RWPE2 (cell line): Measurements from ENCODE around the gene SLC44A3.

Experiments used
- ATAC-seq: fragments of 200-7000 bp; cut with Tn5 transposase; 3 replicates; pipeline ENCODE4 v1.9.1; 2021; ENCODE audit warnings: low read depth
- DNase-seq: peaks from one replicate; pipeline ENCODE4 v3.0.0-alpha.2; 2020; ENCODE audit warnings: low spot score
- H3K27ac ChIP-seq: fragments of 450-650 bp; 2 replicates; pipeline ENCODE4 v1.5.1; 2017; ENCODE audit warnings: mild to moderate bottlenecking; ENCODE audit not compliant: poor library complexity, severe bottlenecking
- H3K27me3 ChIP-seq: fragments of 250-450 bp; sonication (Bioruptor Pico); 2 replicates; pipeline ENCODE4 v1.5.1; 2021; ENCODE audit warnings: mild to moderate bottlenecking, moderate library complexity; ENCODE audit not compliant: insufficient read depth, poor library complexity, severe bottlenecking
- H3K36me3 ChIP-seq: fragments of 250-450 bp; sonication (Bioruptor Pico); 2 replicates; pipeline ENCODE4 v1.5.1; 2020; ENCODE audit warnings: low read depth, mild to moderate bottlenecking, moderate library complexity
- H3K4me1 ChIP-seq: fragments of 250-450 bp; sonication (Bioruptor Pico); 2 replicates; pipeline ENCODE4 v1.5.1; 2021; ENCODE audit warnings: mild to moderate bottlenecking, moderate library complexity; ENCODE audit not compliant: insufficient read depth, poor library complexity, severe bottlenecking
- H3K4me3 ChIP-seq: fragments of 250-450 bp; sonication (Bioruptor Pico); 2 replicates; pipeline ENCODE4 v1.5.1; 2021; ENCODE audit warnings: mild to moderate bottlenecking, moderate library complexity; ENCODE audit not compliant: severe bottlenecking
- H3K9me3 ChIP-seq: fragments of 250-450 bp; sonication (Bioruptor Pico); 2 replicates; pipeline ENCODE4 v1.5.1; 2021; ENCODE audit warnings: mild to moderate bottlenecking, moderate library complexity; ENCODE audit not compliant: severe bottlenecking
- TF ChIP-seq, protein P1 (sequence below): fragments of 450-650 bp; IDR thresholded peaks from one replicate; pipeline ENCODE4 v1.5.1; 2017; ENCODE audit warnings: mild to moderate bottlenecking, moderate library complexity; ENCODE audit not compliant: poor library complexity, severe bottlenecking

Gene SLC44A3

GRCh38 chr1:94823116-94823515 is 3.0 kb downstream of the SLC44A3 start:
- Histone ChIP-seq H3K4me3 (no peak overlapping the region), H3K4me1 (no peaks in the 10 kb centered on the region), H3K36me3 (no peaks in the 10 kb centered on the region), H3K27me3 (no peaks in the 10 kb centered on the region), H3K9me3 (no peaks in the 10 kb centered on the region), H3K27ac (no peak overlapping the region)
- ATAC-seq (no peak), DNase-seq (no peak)
- TF ChIP-seq, protein P1, sequence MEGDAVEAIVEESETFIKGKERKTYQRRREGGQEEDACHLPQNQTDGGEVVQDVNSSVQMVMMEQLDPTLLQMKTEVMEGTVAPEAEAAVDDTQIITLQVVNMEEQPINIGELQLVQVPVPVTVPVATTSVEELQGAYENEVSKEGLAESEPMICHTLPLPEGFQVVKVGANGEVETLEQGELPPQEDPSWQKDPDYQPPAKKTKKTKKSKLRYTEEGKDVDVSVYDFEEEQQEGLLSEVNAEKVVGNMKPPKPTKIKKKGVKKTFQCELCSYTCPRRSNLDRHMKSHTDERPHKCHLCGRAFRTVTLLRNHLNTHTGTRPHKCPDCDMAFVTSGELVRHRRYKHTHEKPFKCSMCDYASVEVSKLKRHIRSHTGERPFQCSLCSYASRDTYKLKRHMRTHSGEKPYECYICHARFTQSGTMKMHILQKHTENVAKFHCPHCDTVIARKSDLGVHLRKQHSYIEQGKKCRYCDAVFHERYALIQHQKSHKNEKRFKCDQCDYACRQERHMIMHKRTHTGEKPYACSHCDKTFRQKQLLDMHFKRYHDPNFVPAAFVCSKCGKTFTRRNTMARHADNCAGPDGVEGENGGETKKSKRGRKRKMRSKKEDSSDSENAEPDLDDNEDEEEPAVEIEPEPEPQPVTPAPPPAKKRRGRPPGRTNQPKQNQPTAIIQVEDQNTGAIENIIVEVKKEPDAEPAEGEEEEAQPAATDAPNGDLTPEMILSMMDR: no peak

DNA sequence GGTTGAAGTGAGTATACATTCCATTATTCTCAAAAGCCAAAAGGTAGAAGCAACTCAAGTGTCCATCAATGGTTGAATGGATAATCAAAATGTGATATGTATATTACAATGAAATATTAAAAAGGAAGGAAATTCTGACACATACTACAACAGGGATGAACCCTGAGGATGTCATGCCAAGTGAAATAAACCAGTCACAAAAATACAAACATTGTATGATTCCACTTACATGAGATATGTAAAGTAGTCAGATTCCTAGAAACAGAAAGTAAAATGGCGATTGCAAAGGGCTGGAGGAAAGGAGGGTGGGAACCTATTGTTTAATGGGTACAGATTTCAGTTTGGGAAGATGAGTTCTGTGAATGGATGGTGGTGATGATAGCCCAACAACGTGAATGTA is 5.8 kb downstream of the SLC44A3 start:
- Histone ChIP-seq H3K4me3 (no peak overlapping the region), H3K27me3 (no peaks in the 10 kb centered on the region), H3K27ac (no peak overlapping the region), H3K36me3 (no peaks in the 10 kb centered on the region), H3K4me1 (peaks cover 2% of the 10 kb centered on the region), H3K9me3 (no peaks in the 10 kb centered on the region)
- ATAC-seq (no peak), DNase-seq (no peak)
- TF ChIP-seq, protein P1: no peak

DNA sequence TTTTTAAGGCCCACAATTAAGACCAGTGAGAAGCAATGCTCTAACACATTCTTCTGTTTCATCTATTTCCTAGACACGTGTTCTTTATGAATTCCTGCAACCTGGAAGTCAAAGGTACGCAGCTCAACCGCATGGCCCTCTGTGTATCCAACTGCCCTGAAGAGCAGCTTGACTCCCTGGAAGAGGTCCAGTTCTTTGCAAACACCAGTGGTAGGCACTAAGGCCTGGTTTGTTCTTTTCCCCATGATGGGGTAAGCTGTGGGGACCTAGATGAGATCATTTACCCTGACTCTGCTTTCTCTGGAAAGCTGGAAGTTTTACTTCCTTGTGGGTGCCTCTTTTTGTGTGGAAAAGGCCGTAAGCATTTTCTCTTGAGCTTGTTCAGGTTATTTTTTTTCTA is 7.3 kb downstream of the SLC44A3 start:
- TF ChIP-seq, protein P1: no peak
- no peak for DNase-seq
- Histone ChIP-seq H3K9me3 (no peaks in the 10 kb centered on the region), H3K4me3 (no peak overlapping the region), H3K4me1 (peaks cover 2% of the 10 kb centered on the region), H3K27me3 (no peaks in the 10 kb centered on the region), H3K27ac (no peak overlapping the region), H3K36me3 (no peaks in the 10 kb centered on the region)
- ATAC-seq: no peak

GRCh38 chr1:94828251-94828650 is 8.1 kb downstream of the SLC44A3 start:
- TF ChIP-seq, protein P1: no peak
- no peak for DNase-seq
- no peaks in the 10 kb centered on the region for H3K27me3 ChIP-seq
- ATAC-seq: peak; percentile 80
- no peaks in the 10 kb centered on the region for H3K36me3 ChIP-seq
- H3K4me1 ChIP-seq: peaks cover 2% of the 10 kb centered on the region
- peak overlapping the region; percentile 7 for H3K27ac ChIP-seq
- H3K9me3 ChIP-seq: no peaks in the 10 kb centered on the region
- H3K4me3 ChIP-seq: no peak overlapping the region

DNA sequence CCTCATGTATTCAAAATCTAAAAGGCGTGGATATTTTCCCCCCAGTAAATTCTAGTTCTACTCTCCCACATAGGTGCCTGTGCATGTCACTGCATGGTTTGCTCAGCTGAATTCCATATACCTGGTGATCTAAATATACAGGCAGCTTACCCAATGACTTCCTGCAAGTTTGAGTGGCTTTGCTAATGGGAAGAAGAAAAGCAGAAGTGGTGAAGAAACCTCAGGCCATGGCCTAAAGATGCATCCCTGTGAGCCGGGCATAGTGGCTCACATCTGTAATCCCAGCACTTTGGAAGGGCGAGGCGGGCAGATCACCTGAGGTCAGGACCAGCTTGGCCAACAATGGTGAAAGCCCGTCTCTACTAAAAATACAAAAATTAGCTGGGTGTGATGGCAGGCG is 11.5 kb downstream of the SLC44A3 start:
- Histone ChIP-seq H3K27ac (no peak overlapping the region), H3K36me3 (no peaks in the 10 kb centered on the region), H3K4me1 (peaks cover 2% of the 10 kb centered on the region), H3K9me3 (no peaks in the 10 kb centered on the region), H3K4me3 (no peak overlapping the region), H3K27me3 (no peaks in the 10 kb centered on the region)
- ATAC-seq (no peak), DNase-seq (no peak)
- TF ChIP-seq, protein P1: no peak
